Bronchial epithelial cell (primary cell): ENCODE data around the gene TFIP11. TPM values are rescaled to one million over a fixed set of nuclear protein-coding genes. Genes with fewer than 3 reads are reported as not detected.

Experiments used
- DNase-seq: peaks from one replicate; pipeline ENCODE4 v3.0.0-alpha.2; 2010; ENCODE audit warnings: low read depth
- FAIRE-seq: peaks from 2 replicates; lab custom pipeline; 2011; peaks lifted over from hg19 to GRCh38; lab: Jason Lieb, UNC
- H3K27me3 ChIP-seq: 2 replicates; pipeline ENCODE4 v1.5.1; 2011; ENCODE audit warnings: low read length; ENCODE audit not compliant: control insufficient read depth, insufficient read depth
- H3K36me3 ChIP-seq: 2 replicates; pipeline ENCODE4 v1.5.1; 2011; ENCODE audit warnings: low read length; ENCODE audit not compliant: control insufficient read depth, insufficient read depth
- H3K4me3 ChIP-seq: 2 replicates; pipeline ENCODE4 v1.5.1; 2011; ENCODE audit warnings: mild to moderate bottlenecking, low read depth, low read length, control low read depth
- CTCF ChIP-seq: IDR thresholded peaks from 2 replicates; pipeline ENCODE4 v1.5.1; 2011; ENCODE audit warnings: mild to moderate bottlenecking, moderate library complexity, low read length, control low read depth, inconsistent platforms; ENCODE audit not compliant: insufficient read depth, severe bottlenecking
- total RNA-seq: library from RNA; depleted of rRNA; stranded (reverse); fragments of >200 nt; gene quantifications from 2 replicates; pipeline ENCODE4 v1.2.1, GENCODE V29; 2014

Gene TFIP11
- total RNA-seq, 1 donor from 2014 or later = 36.9 TPM

- H3K36me3 ChIP-seq = peaks cover 16% of the 10 kb centered on the region
- FAIRE-seq = no peak
- TF ChIP-seq CTCF = no peak
Observed at GRCh38 chr22:26487996-26488395, 24.3 kb downstream of the TFIP11 start.

GRCh38 chr22:26486394-26486793 is 25.9 kb downstream of the TFIP11 start:
- Histone ChIP-seq H3K4me3 (no peak overlapping the region), H3K27me3 (no peaks in the 10 kb centered on the region), H3K36me3 (peaks cover 8% of the 10 kb centered on the region)
- FAIRE-seq (no peak), DNase-seq (no peak)
- no peak for TF ChIP-seq CTCF

More at GRCh38 chr22:26487996-26488395, 24.3 kb downstream of the TFIP11 start:
- no peak for DNase-seq
- H3K27me3 ChIP-seq = no peaks in the 10 kb centered on the region
- no peak overlapping the region for H3K4me3 ChIP-seq

- peaks cover 8% of the 10 kb centered on the region for H3K36me3 ChIP-seq
- TF ChIP-seq CTCF = no peak
- H3K4me3 ChIP-seq = no peak overlapping the region
- H3K27me3 ChIP-seq = no peaks in the 10 kb centered on the region
- FAIRE-seq = no peak
- no peak for DNase-seq
Observed at GRCh38 chr22:26485806-26486390, 26.4 kb downstream of the TFIP11 start.

GRCh38 chr22:26485013-26485412 is 27.3 kb downstream of the TFIP11 start:
- peak; percentile 16 for DNase-seq
- no peak for TF ChIP-seq CTCF
- no peak for FAIRE-seq
- Histone ChIP-seq H3K27me3 (no peaks in the 10 kb centered on the region), H3K36me3 (peaks cover 7% of the 10 kb centered on the region), H3K4me3 (no peak overlapping the region)

GRCh38 chr22:26484360-26484706 is 27.9 kb downstream of the TFIP11 start:
- TF ChIP-seq CTCF = no peak
- peak; percentile 25 for DNase-seq
- FAIRE-seq = no peak
- Histone ChIP-seq H3K27me3 (no peaks in the 10 kb centered on the region), H3K4me3 (peak overlapping the region; percentile 85), H3K36me3 (peaks cover 7% of the 10 kb centered on the region)
